ENCODE measurements around the gene PROCR.
"Not testable (repeated sequence)": the region's sequence is repeated elsewhere in the genome, so short reads cannot be mapped to it uniquely, and the experiment has no call there.

The PROCR gene

DNA sequence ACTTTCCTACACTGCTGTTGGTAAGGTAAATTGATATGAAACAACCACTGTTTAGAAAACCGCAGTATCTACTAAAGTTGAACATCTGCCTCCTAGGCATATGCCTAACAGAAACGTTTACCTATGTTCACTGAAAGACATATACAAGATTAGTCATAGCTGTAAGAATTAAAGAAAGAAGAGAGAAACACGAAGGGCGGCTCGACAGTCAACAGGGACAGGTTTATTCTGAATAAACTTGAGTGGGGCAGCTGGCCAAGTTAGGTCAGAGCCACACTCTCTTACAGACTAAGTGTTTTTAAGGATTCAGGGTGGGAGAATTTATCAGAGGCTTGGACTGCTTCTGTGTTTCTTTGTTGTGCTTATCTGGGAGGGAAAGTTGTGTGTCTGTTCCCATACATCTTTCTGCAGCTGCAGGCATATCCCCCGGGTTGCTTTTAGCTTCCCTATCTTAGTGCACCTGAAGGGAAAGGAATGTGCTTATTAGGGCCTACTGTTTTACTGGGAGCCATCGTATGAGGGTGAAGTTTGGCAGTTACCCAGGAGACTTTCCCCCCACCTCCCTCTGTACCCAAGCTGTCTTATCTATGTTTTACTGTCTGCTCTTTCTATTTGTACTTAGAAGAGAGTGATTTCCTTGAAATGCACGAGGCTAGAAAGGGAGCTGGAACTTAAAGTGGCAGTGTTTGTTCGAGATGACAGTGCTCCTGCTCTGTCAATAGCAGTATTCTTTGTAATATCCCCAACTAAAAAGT lies 20.4 kb downstream of the PROCR start:
- FAIRE-seq (no peak), DNase-seq (ENCODE audit: insufficient read length, low spot score) (no peak)

- not testable (repeated sequence) for FAIRE-seq; DNase-seq (ENCODE audit: insufficient read length, low spot score)
Measured at GRCh38 chr20:35193031-35193791, 21.3 kb downstream of the PROCR start.

DNA sequence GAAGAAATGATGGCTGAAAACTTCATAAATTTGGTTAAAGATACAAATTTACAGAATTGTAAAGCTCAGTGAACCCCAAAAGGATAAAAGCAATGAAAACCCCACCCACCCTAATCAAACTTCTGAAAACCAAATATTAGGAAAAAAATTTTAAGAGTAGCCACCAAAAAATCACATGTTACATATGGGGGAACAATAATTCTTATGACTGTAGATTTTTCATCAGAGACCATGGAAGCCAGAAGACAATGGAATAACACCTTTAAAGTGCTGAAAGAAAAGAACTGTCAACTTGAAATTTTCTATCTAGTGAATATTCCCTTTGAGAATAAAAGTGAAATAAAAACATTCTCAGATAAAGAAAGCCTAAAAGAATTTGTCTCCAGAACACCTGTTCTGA lies 24.4 kb downstream of the PROCR start:
- FAIRE-seq (no peak), DNase-seq (ENCODE audit: insufficient read length, low spot score) (no peak)

- DNase-seq (ENCODE audit: insufficient read length, low spot score) (no peak), FAIRE-seq (no peak)
Measured at GRCh38 chr20:35199740-35200139, 27.9 kb downstream of the PROCR start.

DNA sequence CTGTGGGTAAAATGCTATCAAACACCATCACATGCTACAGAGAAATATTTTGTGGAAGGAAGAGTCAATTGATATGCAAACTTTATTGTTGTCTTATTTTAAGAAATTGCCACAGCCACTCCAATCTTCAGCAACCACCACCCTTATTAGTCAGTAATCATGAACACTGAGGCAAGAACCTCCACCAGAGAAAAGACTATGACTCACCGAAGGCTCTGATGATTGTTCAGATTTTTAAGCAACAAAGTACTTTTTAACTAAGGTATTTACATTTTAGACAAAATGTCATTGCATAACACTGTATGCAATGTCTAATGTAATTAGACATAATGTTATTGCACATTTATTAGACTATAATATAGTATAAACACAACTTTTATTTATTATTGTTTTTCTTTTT lies 28.4 kb downstream of the PROCR start:
- DNase-seq (ENCODE audit: insufficient read length, low spot score) = no peak
- FAIRE-seq = no peak

- not testable (repeated sequence) for FAIRE-seq; DNase-seq (ENCODE audit: insufficient read length, low spot score)
Measured at GRCh38 chr20:35201467-35201866, 29.6 kb downstream of the PROCR start.

- FAIRE-seq (no peak), DNase-seq (ENCODE audit: insufficient read length, low spot score) (no peak)
Measured at GRCh38 chr20:35206802-35207201, 34.9 kb downstream of the PROCR start.

- peak; percentile 40 for DNase-seq (ENCODE audit: insufficient read length, low spot score)
Measured at GRCh38 chr20:35207950-35208611, 36.2 kb downstream of the PROCR start.

DNA sequence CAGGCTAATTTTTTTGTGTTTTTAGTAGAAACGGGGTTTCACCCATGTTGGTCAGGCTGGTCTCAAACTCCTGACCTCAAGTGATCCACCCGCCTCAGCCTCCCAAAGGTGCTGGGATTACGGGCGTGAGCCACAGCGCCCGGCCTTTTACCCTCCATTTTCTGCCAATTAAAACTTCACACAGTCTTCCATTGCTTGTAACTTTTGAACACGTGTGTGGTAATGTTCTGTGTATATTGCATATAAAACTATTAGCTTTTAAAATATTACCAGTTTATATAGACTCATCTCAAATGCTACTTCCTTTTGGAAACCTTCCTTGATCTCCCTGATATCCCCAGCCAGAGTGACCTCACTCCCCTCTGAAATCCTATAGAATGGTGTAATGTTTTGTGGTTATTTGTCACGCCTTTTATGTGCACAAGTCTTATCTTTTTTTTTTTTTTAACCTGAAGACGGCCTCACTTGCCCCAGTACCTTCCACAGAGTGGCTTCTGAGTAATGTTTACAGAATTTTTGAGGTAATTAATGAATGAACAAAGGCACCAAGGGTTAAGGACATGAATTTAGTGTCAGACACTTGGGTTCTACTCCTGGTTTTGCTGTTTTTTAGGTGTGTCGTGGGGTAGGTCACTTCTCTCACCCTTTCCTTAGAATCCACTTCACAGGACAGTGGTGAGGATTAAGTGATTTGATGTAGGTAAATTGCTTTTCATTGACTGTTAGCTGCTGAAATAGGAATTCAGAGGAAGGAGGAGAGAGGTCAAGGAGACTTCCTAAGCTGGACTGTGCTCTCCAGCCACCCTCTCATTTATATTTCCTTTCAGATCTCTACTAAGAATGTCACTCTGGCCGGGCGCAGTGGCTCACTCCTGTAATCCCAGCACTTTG lies 43.4 kb downstream of the PROCR start:
- DNase-seq (ENCODE audit: insufficient read length, low spot score) (no peak), FAIRE-seq (no peak)

More at GRCh38 chr20:35207950-35208611, 36.2 kb downstream of the PROCR start:
- peak; percentile 51 for FAIRE-seq

GRCh38 chr20:35216541-35216940 lies 44.7 kb downstream of the PROCR start:
- DNase-seq (ENCODE audit: insufficient read length, low spot score) (no peak), FAIRE-seq (no peak)

DNA sequence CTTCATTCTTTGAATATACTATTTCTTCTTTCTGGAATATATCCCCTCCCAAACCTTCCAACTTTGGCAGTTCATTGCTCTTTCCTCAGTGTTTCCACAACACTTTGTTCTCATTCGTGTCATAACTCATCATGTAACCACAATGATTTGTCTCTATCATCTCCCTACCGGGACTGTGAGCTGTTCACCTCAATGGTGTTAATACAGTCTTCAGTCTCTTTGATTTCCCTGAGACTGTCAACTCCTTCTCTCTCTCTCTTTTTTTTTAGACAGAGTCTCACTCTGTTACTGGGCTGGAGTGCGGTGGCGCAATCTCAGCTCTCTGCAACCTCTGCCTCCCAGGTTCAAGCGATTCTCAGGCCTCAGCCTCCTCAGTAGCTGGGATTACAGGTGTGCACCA lies 52.1 kb downstream of the PROCR start:
- FAIRE-seq (no peak), DNase-seq (ENCODE audit: insufficient read length, low spot score) (no peak)

DNA sequence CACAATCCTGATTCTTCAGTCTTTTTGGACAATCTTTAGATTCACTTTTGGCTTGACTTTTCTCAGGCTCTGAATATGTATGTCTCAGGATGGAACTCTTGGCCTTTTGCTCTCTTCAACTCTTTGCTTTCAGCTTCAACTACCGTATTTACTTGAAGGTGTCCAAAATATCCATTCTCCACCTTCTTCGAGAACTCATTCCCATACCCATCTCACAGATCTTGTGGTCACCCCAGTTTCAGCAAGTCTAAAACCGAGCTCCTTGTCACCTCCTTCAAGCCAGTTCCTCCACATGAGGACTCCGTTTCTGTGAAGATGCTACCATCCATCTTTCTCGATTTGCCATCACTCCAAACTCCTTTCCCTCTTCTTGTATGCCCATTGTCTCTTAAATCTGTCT lies 52.7 kb downstream of the PROCR start:
- DNase-seq (ENCODE audit: insufficient read length, low spot score) = no peak
- FAIRE-seq = no peak

DNA sequence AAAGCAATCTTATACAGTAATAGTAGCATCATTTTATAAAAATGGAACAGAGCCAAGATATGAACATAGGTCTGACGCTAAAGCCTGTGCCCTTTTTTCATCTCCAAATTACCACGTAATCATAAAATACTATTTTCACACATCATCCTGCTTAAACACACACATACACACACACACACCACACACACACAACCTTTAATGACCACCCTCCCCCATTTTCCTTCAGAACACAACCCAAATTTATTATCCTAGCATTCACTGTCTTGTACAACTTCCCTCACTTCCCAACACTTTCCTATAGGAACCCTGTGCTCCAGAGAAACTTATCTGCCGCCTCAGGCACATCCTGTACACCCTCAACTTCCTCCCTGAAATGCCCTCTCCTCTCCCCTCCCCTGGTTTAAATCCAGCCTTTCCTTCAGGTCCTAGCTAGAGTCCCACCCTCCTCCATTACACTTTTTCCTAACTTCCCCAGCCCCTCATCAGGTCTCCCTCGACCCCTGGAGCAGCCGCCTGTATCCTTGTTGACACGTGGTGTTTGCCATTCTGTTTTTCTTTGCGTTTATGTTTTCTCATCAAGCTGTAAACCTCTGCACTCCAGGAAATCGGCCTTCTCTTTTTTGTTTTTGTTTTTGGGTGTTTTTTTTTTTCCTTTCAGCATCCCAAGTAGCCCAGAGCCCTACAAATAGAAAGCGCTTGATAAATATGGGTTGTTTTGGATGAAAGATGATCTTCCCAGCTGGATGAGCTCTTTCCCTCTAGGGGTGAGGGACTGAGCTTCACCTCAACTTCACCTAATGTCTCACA lies 53.6 kb downstream of the PROCR start:
- FAIRE-seq (no peak), DNase-seq (ENCODE audit: insufficient read length, low spot score) (no peak)

DNA sequence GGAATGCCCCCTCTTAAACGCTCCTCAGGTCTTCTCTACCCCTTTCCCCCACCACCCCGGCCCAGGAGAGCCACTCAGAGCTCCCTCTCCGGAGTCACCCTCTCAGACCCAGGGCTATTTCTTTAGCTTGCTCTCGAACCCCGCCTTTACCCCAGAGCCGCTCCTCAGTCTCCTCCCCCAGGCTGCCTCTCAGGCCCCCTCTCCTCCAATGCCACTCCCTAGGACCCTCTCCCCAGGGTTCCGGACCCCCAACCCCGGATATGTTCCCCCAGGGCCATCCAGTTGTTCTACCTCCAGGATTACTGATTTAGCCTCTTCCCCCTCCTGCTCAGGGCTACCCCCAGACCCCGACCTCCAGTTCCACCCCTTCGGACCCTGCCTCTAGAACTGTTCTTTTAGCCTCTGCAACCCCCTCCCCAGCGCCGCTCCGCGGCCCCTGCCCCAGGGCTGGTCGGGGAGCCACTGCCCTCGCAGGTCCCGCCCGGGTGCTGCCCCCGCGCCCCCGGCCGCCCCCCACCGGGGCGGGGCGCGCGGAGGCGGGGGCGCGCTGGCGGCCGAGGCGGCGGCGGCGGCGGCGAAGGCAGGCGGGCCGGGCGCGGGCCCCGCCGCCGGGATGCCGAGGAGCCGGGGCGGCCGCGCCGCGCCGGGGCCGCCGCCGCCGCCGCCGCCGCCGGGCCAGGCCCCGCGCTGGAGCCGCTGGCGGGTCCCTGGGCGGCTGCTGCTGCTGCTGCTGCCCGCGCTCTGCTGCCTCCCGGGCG lies 54.4 kb downstream of the PROCR start, which contains the start of gene MMP24:
MMP24 (plus strand) TSS at position 565 of the 758 bp plus-strand sequence; CDS start at position 614, 49 bp downstream.
- peak; percentile 54 for DNase-seq (ENCODE audit: insufficient read length, low spot score)
- FAIRE-seq = no peak
